ENCODE results near the gene AAK1. TPM values are rescaled to one million over a fixed set of nuclear protein-coding genes. Genes with fewer than 3 reads are reported as not detected.

Gene AAK1
- total RNA-seq, 8 experiments from 2014 or later: 13.6 to 50.2 (median 29.5) TPM

DNA sequence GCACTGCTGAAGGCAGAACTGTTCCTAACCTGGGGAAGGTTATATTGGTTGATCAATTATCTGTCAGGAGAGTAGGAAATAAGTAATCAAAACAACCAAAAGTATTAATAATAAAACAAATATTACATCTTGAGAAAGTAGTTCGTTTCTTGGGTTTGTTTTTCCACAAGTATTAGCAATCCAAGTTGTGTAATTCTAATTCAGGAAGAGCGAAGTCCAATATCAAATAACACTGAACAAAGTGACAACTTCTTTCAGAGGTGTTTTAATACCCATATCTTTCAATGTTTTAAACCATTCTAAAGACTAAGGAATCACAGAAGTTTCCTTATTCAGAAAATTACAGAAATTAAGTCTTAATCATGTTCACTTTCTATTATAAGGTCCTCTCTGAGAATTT lies 171.7 kb downstream of the AAK1 start:
- H3K4me1 ChIP-seq (replicated peaks in 1 of 2): no peaks in the 10 kb centered on the region
- H3K4me3 ChIP-seq: no peak overlapping the region
- ATAC-seq (replicated peaks in 6 of 8): no peak
- in situ Hi-C loops (cut with MboI; ENCODE audit: low pct_unique_long_range_greater_than_20kb in 2 of 9, low sequenced_read_pairs in 9 of 9, unreplicated experiment in 9 of 9): no loop called here
- WGBS, 10 experiments: 60 to 96% (median 90%) methylated on average over 1 to 2 of the region's 2 CpGs
- no peak overlapping the region for H3K27ac ChIP-seq

DNA sequence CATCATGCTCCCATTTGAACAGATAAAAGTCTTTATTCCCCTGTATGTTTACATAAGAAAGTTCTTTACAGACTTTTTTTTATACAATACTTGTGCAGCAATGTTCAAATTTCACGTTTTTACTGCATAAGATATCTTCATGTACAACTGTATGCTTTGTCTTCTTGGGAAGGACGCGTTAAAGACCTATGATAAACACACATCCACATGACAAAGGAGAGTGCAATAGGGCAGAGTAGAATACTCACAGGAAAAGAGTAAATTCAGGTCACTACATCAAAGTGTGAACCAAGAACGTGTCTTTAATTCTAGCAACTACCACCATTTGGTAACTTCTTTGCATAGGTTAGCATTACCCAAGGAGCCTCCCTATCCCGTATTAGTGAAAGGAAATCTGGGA lies 172.6 kb downstream of the AAK1 start:
- H3K4me1 ChIP-seq (replicated peaks in 1 of 2): no peaks in the 10 kb centered on the region
- WGBS, 10 experiments: 0 to 70% (median 48%) methylated on average over 1 to 5 of the region's 5 CpGs
- ATAC-seq (replicated peaks in 6 of 8): no peak
- H3K4me3 ChIP-seq: no peak overlapping the region
- in situ Hi-C loops (cut with MboI; ENCODE audit: low pct_unique_long_range_greater_than_20kb in 2 of 9, low sequenced_read_pairs in 9 of 9, unreplicated experiment in 9 of 9): no loop called here
- no peak overlapping the region for H3K27ac ChIP-seq

DNA sequence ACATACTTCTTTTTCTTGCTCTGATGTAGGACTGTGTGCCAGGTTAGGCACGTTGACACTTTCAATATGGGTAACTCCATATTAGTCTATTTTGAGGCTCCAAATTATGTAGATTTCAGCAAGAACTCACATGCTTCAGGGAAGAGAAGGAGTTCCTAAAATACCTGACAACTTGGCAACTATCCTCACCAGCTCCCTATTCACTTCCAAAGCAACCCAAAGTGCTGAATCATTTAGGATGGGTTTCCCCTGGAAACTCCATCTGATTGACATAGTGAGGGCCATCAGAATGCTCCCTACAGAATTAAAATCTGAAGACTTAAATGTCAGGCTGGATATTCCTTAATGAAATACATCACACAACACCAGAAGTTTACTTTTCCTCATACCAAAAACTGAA lies 173.8 kb downstream of the AAK1 start:
- peak in 1 of 8 experiments; percentile 20 for ATAC-seq (replicated peaks in 6 of 8)
- in situ Hi-C loops (cut with MboI; ENCODE audit: low pct_unique_long_range_greater_than_20kb in 2 of 9, low sequenced_read_pairs in 9 of 9, unreplicated experiment in 9 of 9): no loop called here
- Histone ChIP-seq H3K27ac (no peak overlapping the region), H3K4me3 (no peak overlapping the region), H3K4me1 (replicated peaks in 1 of 2) (no peaks in the 10 kb centered on the region)
- 20 to 100% (median 100%) methylated on average over 1 of the region's 1 CpG; no CpG with 5 or more reads in 3 of the 10 experiments for WGBS, 10 experiments

DNA sequence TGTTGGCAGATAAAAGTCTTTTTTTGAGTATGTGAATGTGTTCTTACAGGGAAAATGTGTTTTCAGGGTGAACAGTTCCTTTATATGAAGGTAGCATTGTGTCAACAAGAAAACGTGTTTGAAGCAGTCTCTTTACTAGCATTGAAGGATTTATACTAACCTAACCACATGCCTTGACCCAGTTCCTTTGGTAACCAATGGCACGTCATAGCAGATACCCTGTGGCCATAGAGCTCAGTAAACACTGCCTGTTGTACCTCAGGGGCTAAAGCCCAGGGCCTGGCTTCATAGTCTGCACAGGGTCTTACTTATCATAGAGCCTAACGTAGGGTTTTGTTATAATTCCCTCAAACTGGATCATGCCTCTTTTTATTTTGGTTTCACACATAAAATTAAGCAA lies 174.2 kb downstream of the AAK1 start:
- H3K27ac ChIP-seq: no peak overlapping the region
- no peaks in the 10 kb centered on the region for H3K4me1 ChIP-seq (replicated peaks in 1 of 2)
- 60 to 100% (median 71%) methylated on average over 1 to 3 of the region's 3 CpGs; no CpG with 5 or more reads in 3 of the 10 experiments for WGBS, 10 experiments
- H3K4me3 ChIP-seq: no peak overlapping the region
- in situ Hi-C loops (cut with MboI; ENCODE audit: low pct_unique_long_range_greater_than_20kb in 2 of 9, low sequenced_read_pairs in 9 of 9, unreplicated experiment in 9 of 9): no loop called here
- peak in 3 of 8 experiments; percentile 65 to 98 (median 71) for ATAC-seq (replicated peaks in 6 of 8)

DNA sequence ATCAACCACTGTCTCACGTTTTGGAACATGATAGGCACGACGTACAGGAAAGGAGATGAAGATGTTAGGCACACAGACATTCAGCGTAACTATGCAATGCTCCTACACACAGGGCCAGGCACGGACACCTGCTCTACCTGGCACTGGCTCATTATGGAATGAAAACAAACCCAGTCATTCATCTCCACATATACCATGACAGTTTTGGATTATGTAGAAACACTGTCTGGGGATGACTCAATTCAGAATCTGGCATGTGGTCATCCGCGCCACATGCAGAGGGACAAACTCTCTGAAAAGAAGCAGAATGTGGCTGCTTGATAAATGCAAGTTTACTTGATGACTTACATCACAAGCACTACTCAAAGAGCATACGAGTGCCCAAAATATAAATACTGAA lies 176.8 kb downstream of the AAK1 start:
- 85 to 100% (median 96%) methylated on average over 1 to 8 of the region's 8 CpGs; no CpG with 5 or more reads in 1 of the 10 experiments for WGBS, 10 experiments

DNA sequence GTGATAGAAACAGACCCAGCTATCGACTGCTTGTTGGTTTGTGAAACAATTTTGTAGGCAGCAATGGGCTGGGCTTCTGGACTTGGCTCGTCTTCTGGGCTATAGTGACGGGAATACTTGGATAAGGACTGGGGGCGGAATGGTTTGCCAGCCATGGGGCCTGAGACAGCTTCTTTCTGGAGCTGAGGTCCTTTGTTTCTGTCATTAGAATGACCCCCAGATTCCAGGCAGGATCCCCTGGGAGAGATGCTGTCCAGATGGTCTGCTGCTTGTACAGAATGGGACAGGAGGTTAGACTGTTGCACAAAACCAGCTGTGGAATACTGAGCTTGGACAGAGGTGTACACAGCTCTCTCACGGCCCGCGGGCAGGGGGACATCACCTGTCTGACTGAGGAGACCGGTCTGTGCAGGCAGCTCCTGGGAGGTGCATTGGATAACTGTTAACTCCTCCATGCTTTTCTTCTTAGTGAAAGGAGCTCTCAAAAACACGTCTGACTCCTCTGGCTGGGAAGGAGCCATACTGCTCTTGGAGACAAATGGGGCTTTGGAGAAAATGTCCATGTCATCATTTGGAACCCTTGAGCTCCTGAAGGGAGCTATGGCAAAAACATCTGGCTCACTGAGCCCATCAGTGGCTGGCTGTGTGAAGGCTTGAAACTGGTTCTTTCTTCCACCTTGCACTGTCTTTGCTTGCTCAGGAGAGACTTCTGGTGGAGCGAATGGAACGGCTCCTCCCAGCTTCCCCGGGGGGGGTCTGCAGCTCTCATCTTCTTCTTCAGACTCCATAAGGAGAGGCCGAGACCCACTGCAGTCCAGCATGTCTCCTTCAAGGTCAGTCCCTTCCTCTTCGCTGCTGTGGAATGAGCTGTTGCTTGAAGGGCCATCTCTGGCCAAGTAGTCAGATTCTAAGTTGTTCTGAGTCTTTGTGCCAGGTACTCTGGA lies 177.8 kb downstream of the AAK1 start:
- Histone ChIP-seq H3K27ac (no peak overlapping the region), H3K4me1 (replicated peaks in 1 of 2) (no peaks in the 10 kb centered on the region), H3K4me3 (no peak overlapping the region)
- in situ Hi-C loops (cut with MboI; ENCODE audit: low pct_unique_long_range_greater_than_20kb in 2 of 9, low sequenced_read_pairs in 9 of 9, unreplicated experiment in 9 of 9): no loop called here
- peak in 2 of 8 experiments; percentile 15 to 19 for ATAC-seq (replicated peaks in 6 of 8)
- 76 to 100% (median 87%) methylated on average over 2 to 8 of the region's 14 CpGs; no CpG with 5 or more reads in 2 of the 10 experiments for WGBS, 10 experiments

More for the DNA sequence above, 176.8 kb downstream of the AAK1 start:
- Histone ChIP-seq H3K4me3 (no peak overlapping the region), H3K4me1 (replicated peaks in 1 of 2) (no peaks in the 10 kb centered on the region), H3K27ac (no peak overlapping the region)
- peak in 1 of 8 experiments; percentile 22 for ATAC-seq (replicated peaks in 6 of 8)
- in situ Hi-C loops (cut with MboI; ENCODE audit: low pct_unique_long_range_greater_than_20kb in 2 of 9, low sequenced_read_pairs in 9 of 9, unreplicated experiment in 9 of 9): no loop called here

DNA sequence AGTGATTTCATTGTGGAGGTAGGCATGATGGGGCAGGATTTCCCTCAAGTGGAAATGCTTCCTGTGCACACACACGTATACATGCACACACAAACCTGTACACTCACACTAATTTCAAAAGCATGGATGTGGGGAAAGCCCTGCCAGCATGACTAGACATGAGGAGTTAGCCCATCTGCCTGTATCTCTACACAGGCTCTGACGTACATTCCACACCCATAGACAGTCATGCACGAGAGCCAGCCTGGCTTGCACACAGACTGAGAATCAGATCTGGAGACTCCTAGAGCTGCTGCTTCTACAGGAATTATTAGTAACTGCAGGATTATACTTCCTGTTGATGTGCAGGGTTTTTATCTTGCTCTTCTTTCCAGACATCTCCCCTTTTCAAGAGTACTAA lies 179.0 kb downstream of the AAK1 start:
- ATAC-seq (replicated peaks in 6 of 8): peak in 3 of 8 experiments; percentile 31 to 100 (median 97)
- in situ Hi-C loops (cut with MboI; ENCODE audit: low pct_unique_long_range_greater_than_20kb in 2 of 9, low sequenced_read_pairs in 9 of 9, unreplicated experiment in 9 of 9): no loop called here
- no peak overlapping the region for H3K27ac ChIP-seq
- 38 to 100% (median 97%) methylated on average over 1 to 2 of the region's 3 CpGs; no CpG with 5 or more reads in 6 of the 10 experiments for WGBS, 10 experiments
- H3K4me1 ChIP-seq (replicated peaks in 1 of 2): no peaks in the 10 kb centered on the region
- H3K4me3 ChIP-seq: no peak overlapping the region

DNA sequence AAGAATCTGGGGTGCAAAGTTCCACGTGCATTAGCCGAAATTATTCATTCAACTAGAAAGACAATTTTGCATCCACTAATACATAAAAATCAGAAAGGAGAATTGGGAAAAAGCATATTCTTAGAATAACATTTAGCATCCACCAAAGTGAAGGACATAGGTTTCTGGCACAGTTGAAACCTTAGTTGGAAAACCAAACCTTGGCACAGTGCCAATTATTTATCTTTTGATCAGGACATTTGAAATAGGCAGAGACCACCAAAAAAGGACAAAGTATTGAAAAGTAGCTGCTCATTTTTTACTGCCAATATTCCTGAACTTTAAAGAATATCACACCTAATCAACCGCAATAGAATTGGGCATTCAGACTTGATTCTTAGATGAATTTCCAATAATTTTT lies 180.8 kb downstream of the AAK1 start:
- Histone ChIP-seq H3K4me3 (no peak overlapping the region), H3K27ac (no peak overlapping the region), H3K4me1 (replicated peaks in 1 of 2) (no peaks in the 10 kb centered on the region)
- 94 to 100% (median 100%) methylated on average over 1 to 3 of the region's 3 CpGs for WGBS, 10 experiments
- no peak for ATAC-seq (replicated peaks in 6 of 8)
- in situ Hi-C loops (cut with MboI; ENCODE audit: low pct_unique_long_range_greater_than_20kb in 2 of 9, low sequenced_read_pairs in 9 of 9, unreplicated experiment in 9 of 9): no loop called here

DNA sequence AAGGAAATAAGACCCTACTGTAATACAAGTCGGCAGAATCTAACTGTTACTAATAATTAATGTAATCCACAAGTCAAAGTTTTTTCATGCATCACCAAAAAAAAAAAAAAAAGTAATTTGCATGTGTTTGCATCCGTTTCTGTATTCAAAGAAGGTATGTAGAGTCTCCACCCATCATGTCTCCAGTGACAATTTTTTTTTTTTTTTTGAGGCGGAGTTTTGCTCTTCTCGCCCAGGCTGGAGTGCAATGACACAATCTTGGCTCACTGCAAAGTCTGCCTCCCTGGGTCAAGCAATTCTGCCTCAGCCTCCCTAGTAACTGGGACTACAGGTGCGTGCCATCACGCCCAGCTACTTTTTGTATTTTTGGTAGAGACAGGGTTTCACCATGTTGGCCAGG lies 182.1 kb downstream of the AAK1 start:
- 43 to 100% (median 89%) methylated on average over 1 to 6 of the region's 6 CpGs; no CpG with 5 or more reads in 2 of the 10 experiments for WGBS, 10 experiments
- ATAC-seq (replicated peaks in 6 of 8): peak in 3 of 8 experiments; percentile 26 to 58 (median 52)

DNA sequence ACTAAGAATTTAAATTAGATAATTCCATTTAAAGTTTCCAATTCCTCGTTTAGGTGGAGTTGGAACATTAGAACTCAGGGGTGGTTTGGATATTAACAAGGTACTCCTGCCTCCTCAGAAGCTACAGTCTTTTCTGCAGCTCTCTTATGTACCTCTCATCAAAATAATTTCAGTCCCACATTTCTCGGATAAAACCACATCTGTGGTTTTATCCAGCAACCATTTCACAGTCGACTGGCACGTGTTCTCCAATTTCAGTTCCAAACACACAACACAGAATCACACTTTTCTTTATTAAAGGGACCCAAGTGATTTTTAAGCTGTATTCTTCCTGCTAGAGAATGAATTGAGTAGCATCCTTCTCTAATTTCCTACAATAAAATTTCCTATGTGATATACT lies 183.6 kb downstream of the AAK1 start:
- no peak for ATAC-seq (replicated peaks in 6 of 8)
- Histone ChIP-seq H3K4me1 (replicated peaks in 1 of 2) (no peaks in the 10 kb centered on the region), H3K4me3 (no peak overlapping the region), H3K27ac (no peak overlapping the region)
- in situ Hi-C loops (cut with MboI; ENCODE audit: low pct_unique_long_range_greater_than_20kb in 2 of 9, low sequenced_read_pairs in 9 of 9, unreplicated experiment in 9 of 9): no loop called here
- WGBS, 10 experiments: 38 to 95% (median 83%) methylated on average over 1 to 4 of the region's 4 CpGs; no CpG with 5 or more reads in 1 of the 10 experiments

More for the DNA sequence above, 182.1 kb downstream of the AAK1 start:
- Histone ChIP-seq H3K4me1 (replicated peaks in 1 of 2) (no peaks in the 10 kb centered on the region), H3K4me3 (no peak overlapping the region), H3K27ac (no peak overlapping the region)
- in situ Hi-C loops (cut with MboI; ENCODE audit: low pct_unique_long_range_greater_than_20kb in 2 of 9, low sequenced_read_pairs in 9 of 9, unreplicated experiment in 9 of 9): no loop called here

DNA sequence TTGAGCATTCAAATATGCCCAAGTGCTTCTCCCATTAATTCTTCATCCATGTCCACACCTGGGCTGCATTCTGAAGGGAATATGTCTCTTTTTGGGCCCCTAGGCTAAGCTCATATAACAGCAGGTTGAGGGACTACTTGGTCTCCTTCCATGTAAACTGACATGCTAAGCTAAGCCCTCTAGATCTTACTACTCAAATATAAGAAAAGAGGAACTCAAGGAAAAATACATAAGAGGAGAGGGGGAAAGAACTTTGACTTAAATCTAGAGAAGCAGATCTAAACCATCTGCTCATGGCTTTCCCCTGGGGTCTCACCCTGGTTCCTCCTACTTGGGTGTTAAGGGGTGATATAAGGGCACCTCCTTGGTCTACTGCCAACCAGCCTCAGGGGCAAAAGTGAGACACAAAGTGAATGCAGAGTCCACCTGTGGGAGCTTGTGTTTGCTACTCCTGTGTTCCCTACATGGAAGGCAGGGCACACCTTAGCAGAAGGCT lies 186.5 kb downstream of the AAK1 start:
- in situ Hi-C loops (cut with MboI; ENCODE audit: low pct_unique_long_range_greater_than_20kb in 2 of 9, low sequenced_read_pairs in 9 of 9, unreplicated experiment in 9 of 9): no loop called here
- no peak for ATAC-seq (replicated peaks in 6 of 8)
- H3K4me1 ChIP-seq (replicated peaks in 1 of 2): no peaks in the 10 kb centered on the region
- no peak overlapping the region for H3K27ac ChIP-seq
- H3K4me3 ChIP-seq: no peak overlapping the region

DNA sequence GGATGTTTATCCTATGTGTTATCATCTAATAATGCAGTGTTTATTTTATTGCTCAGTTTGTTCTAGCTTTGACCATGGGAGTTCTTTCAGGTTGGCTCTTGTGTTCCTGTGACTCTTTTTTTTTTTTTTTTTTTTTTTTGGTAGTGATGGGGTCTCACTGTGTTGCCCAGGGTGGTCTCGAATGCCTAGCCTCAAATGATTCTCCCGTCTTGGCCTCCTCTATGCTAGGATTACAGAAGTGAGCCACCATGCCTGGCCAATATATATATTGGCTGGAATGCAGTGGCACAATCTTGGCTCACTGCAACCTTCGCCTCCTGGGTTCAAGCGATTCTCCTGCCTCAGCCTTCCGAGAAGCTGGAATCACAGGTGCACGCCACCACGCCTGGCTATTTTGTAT lies 187.4 kb downstream of the AAK1 start:
- Histone ChIP-seq H3K27ac (no peak overlapping the region), H3K4me3 (no peak overlapping the region), H3K4me1 (replicated peaks in 1 of 2) (no peaks in the 10 kb centered on the region)
- 88 to 100% (median 95%) methylated on average over 1 to 5 of the region's 7 CpGs; no CpG with 5 or more reads in 4 of the 10 experiments for WGBS, 10 experiments
- no peak for ATAC-seq (replicated peaks in 6 of 8)
- in situ Hi-C loops (cut with MboI; ENCODE audit: low pct_unique_long_range_greater_than_20kb in 2 of 9, low sequenced_read_pairs in 9 of 9, unreplicated experiment in 9 of 9): no loop called here

DNA sequence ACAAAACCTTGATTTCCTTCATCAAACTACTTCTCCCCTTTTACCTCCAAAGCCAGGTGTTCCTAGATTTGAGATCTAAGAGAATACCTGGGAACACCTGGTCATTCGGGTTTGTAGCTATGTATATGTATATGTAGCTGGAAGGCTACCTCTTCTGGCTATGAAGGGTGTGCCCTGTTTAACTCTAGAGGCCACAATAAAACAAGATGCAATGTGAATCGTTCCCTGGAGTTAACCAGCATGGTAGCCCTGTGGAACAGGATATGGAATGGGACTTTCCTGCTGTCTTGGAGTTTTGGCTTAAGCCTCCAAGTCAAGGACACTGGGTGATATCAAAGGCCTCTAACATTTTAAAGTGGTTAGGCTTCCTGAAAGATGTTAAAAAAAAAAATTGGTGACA lies 188.6 kb downstream of the AAK1 start:
- Histone ChIP-seq H3K27ac (no peak overlapping the region), H3K4me3 (no peak overlapping the region), H3K4me1 (replicated peaks in 1 of 2) (no peaks in the 10 kb centered on the region)
- 89 to 100% (median 100%) methylated on average over 1 to 2 of the region's 2 CpGs; no CpG with 5 or more reads in 5 of the 10 experiments for WGBS, 10 experiments
- ATAC-seq (replicated peaks in 6 of 8): no peak
- in situ Hi-C loops (cut with MboI; ENCODE audit: low pct_unique_long_range_greater_than_20kb in 2 of 9, low sequenced_read_pairs in 9 of 9, unreplicated experiment in 9 of 9): no loop called here

Data from motor neuron (in vitro differentiated cells).